ENCODE data around the gene VEPH1.

The VEPH1 gene
- 0 reads per million in 3 experiments for total RNA-seq

GRCh38 chr3:157502916-157503595 is at the start of gene VEPH1:
TSS of gene VEPH1 (minus strand) at chr3:157503416. CDS start at chr3:157495349, 8,067 bp downstream.
- DNase-seq: no peak

- no peak for DNase-seq
Observed at GRCh38 chr3:157551961-157552360, 48.7 kb upstream of the VEPH1 start.

- no peak for DNase-seq
Observed at GRCh38 chr3:157549498-157549897, 46.3 kb upstream of the VEPH1 start.

GRCh38 chr3:157544501-157545130 is 41.4 kb upstream of the VEPH1 start:
- no peak for DNase-seq

DNA sequence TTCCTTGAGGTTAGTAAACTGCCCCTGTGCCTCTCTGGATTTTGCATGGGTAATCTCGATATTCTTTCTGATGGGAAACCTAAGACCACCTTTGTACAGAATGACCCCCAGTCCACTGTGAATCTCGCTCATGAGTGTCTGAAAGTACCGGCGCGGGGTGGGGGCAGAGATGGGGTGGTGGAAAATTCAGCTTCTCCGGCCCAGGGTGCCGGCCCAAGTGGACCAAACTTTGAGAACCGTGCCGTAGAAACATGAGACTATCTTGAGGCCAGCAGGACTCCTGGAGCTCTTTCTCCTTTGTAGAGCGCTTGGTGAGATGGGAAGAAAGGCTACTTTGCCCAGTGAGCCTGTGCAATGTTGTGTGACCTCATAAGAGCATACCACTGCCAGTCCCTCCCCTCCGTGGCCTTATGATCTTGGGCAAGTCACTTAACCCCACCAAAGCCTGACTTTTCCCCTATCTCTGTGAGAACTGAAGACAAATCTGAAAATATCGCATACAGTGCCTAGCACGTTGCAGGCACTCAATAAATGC is 40.4 kb upstream of the VEPH1 start:
- no peak for DNase-seq

DNA sequence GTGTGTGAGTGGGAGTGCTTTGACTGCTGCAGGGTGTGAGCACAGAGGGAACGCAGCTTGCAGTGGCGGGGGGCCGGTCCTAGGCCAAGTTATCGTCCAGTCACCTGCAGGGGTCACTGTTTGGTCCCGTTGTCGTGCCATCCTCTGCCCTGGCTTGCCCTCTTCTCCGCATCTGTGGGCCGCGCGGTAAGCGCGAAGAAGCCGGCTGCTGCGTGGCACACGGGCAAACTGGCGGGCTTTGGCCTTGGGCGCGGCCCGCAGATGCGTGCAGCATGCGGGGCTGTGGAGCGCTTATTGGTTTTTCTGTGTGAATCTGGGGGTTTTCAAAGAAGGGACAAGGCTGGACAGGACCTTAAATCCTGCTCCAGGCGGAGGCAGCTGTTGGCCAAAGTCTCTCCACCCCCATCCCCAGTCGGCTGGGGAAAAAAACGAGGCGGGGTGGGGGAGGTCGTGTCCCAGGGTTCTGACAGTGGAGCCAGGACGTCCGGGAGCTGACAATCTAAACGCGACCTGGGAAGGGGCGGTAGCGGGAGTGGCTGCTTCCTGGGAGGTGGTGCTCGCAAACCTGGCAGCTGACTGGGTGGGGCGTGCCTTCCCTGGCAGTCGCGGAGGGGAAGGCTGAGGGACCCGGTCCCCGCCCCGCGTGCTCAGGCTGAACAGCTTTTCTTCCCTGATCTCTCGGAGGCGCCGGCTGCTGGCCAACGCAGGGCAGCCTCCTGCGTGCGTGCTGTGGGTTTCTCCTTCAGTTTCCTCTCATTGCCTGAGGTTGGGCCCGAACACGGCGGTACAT is 39.7 kb upstream of the VEPH1 start:
- no peak for DNase-seq

DNA sequence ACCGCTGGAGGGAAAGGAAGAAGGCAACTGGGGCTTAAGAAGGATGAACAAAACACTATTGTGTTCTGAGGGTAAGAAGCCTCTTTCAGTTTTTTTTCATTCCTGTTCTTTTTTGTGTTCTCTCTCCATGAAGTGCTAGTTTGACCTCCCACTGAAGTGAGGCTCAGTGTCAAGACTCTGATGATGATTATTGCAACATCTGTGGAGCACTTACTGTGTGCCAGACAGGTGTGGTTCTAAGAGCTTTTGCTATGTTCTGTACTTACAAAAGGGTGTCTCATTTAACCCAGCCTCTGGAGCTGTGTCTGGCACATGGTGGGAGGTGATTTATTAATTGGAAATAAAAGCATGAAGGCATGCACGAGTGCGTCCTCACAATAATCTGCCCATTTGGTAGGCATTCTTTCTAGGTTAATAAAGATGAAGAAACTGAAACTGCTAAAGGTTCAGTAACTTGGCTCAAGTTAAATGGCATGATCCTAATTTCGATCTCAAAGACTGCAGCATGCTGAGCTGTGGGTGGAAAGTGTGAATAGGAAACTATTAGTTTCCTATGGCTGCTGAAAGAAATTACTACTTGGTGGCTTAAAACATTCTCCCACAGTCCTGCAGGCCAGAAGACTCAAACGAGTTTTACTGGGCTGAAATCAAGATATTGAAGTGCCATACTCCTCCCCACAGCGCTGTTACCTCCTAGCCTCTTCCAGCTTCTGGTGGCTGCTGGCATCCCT is 38.5 kb upstream of the VEPH1 start:
- no peak for DNase-seq

GRCh38 chr3:157540656-157541055 is 37.4 kb upstream of the VEPH1 start:
- DNase-seq: no peak

DNA sequence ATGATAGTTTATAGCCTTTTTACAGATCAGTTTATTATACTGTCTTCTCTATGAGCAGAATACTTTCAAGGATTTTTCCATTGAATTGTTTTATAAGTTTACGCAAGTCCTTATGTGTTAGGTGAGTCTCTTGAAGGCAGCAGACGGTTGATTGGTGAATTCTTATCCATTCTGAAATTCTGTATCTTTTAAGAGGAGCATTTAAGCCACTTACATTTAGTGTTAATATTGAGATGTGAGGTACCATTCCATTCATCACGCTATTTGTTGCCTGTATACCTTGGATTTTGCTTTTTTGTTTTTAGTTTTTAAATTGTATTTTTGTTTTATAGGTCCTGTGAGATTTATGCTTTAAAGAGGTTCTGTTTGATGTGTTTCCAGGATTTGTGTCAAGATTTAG is 32.5 kb upstream of the VEPH1 start:
- DNase-seq: no peak

GRCh38 chr3:157534725-157535161 is 31.5 kb upstream of the VEPH1 start:
- no peak for DNase-seq

DNA sequence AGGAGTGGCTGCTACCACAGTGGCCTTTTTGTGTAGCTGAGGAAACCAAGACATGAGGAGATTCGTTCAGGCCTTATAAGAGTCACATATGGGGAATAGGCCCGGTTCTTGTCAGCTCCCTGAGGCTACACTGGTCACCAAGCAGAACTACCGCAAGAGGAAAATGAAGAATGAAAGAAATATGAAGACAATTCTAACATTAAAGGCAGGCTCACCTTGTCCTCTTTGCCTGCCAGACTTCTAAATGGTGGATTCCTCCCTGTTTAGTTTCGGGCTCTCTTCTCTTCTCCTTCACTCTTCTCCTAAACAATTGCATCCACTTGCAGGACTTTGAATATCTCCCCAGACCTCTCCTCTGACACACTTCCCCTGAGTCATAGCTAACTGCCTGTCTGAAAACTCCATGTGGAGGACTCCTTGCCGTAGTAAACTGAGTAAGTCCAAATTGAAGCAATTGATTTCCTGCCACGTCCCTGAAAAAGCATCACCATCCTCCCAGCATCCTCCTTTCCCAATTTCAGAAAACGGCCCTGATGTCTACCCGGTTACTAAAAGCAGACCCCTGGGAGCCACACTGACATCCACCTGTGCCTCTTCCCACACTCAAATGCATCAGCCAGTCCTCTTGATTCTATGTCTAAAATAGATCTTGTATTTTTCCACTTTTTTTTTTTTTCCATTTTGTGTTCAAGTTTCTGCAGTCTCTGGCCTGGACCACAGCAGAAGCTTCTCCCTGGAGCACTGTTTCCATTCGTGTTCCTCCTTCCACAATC is 30.3 kb upstream of the VEPH1 start:
- no peak for DNase-seq

DNA sequence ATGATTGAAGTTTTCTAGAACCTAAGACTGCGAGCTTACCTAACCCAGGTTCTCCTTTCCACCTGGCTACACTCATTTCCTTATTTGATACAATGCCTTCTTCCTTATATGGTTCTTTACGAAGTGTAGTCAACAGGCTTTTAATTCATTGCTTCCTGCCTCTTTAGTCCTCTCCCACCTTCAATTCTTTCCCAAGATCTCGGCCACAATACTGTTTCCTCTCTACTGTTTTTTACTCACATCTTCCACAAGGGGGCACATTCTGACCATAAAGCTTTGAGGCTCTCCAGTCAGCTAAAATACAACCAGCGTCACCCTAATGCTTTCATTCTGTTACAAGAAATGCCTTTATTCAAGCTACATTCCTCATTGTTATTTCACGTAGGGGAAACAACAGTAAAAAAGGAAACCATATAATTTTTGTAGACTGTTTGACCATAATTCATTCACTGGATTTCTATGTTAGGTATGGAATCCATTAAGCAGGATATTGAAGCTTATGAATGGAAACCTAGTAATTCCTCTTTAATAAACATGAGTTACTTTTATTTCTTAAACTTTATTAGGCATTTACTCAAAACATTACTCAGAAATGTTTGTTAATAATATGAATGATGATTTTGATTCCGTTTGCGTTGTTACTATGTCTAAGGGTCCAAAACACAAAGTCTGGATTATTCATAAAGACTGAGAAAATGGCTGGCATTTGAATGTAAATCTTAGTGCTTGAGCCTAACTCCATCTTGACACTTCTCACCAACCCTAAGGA is 29.5 kb upstream of the VEPH1 start:
- DNase-seq: no peak

- no peak for DNase-seq
Observed at GRCh38 chr3:157531771-157532170, 28.6 kb upstream of the VEPH1 start.

GRCh38 chr3:157531301-157531660 is 28.1 kb upstream of the VEPH1 start:
- no peak for DNase-seq

DNA sequence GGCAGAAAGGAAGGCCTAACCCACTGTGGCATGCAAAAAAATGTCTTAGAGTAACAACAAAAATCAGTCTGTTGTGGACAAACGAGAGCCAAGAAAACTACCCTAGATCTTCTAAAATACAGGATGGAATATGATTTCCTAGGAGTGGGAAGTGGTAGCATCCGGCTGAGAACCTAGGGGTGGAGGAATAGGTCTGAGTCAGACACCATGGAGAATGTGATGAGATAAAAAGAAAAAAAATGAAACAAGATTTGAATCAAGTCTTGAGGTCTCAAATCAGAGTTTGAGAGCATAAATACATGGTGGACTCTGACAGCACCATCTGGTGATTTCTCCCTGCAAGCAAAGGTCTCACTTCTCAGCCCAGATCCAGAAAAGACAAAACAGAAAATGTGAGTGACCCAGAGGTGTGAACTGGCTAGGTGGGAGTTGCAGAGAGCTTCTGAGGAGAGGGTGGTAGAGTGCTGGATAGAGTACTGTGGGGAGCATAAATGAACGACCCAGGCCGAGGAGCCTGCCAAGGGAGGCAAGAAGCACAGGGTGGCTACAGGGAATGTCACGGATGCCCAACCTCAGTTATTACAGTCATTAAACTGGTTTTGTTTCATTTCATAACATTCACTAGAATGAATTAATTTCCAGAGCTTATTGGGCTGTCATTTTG is 27.6 kb upstream of the VEPH1 start:
- DNase-seq: no peak

DNA sequence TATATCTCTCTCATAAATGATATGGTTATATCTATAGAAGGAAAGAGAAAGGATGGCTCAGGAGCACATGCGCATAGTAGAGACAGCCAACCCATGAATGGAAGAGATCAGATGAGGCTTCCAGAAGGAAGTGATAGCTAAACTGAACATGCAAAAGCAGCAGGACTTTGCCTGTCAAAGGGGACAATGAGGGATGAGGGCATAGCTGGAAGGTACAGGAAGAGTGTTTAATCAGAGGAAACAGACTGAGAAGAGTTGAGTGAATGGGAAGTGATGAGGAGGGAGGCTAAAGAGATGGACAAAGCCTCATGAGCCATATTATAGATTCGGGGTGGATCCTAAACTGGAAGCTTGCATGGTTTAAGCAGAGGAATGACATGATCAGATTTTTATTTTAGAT is 26.5 kb upstream of the VEPH1 start:
- DNase-seq: no peak

- no peak for DNase-seq
Observed at GRCh38 chr3:157529085-157529484, 25.9 kb upstream of the VEPH1 start.

GRCh38 chr3:157527131-157527881 is 24.1 kb upstream of the VEPH1 start:
- DNase-seq: no peak

- no peak for DNase-seq
Observed at GRCh38 chr3:157526036-157526435, 22.8 kb upstream of the VEPH1 start.

GRCh38 chr3:157523814-157524213 is 20.6 kb upstream of the VEPH1 start:
- no peak for DNase-seq

Data from central memory CD4-positive, alpha-beta T cell (primary cell).